ENCODE results near the gene AMOTL2.

The AMOTL2 gene

GRCh38 chr3:134406331-134407238 is 32.3 kb upstream of the AMOTL2 start:
- peak overlapping the region; percentile 13 for H3K4me3 ChIP-seq (ENCODE audit: control insufficient read depth, low read depth, low read length)
- no peak for TF ChIP-seq CTCF (IDR thresholded peaks at IDR 0.05; ENCODE audit: control insufficient read depth, insufficient read depth, low read depth, low read length, missing control alignments)
- DNase-seq (ENCODE audit: low read depth), result no peak

- H3K4me3 ChIP-seq (ENCODE audit: control insufficient read depth, low read depth, low read length), result no peak overlapping the region
- TF ChIP-seq CTCF (IDR thresholded peaks at IDR 0.05; ENCODE audit: control insufficient read depth, insufficient read depth, low read depth, low read length, missing control alignments), result no peak
- no peak for DNase-seq (ENCODE audit: low read depth)
Observed at GRCh38 chr3:134404366-134404885, 30.2 kb upstream of the AMOTL2 start.

GRCh38 chr3:134397755-134398154 is 23.5 kb upstream of the AMOTL2 start:
- no peak for DNase-seq (ENCODE audit: low read depth)
- no peak overlapping the region for H3K4me3 ChIP-seq (ENCODE audit: control insufficient read depth, low read depth, low read length)
- no peak for TF ChIP-seq CTCF (IDR thresholded peaks at IDR 0.05; ENCODE audit: control insufficient read depth, insufficient read depth, low read depth, low read length, missing control alignments)

GRCh38 chr3:134395103-134395502 is 20.9 kb upstream of the AMOTL2 start:
- no peak for DNase-seq (ENCODE audit: low read depth)
- H3K4me3 ChIP-seq (ENCODE audit: control insufficient read depth, low read depth, low read length), result no peak overlapping the region
- no peak for TF ChIP-seq CTCF (IDR thresholded peaks at IDR 0.05; ENCODE audit: control insufficient read depth, insufficient read depth, low read depth, low read length, missing control alignments)

- DNase-seq (ENCODE audit: low read depth), result no peak
- TF ChIP-seq CTCF (IDR thresholded peaks at IDR 0.05; ENCODE audit: control insufficient read depth, insufficient read depth, low read depth, low read length, missing control alignments), result no peak
- H3K4me3 ChIP-seq (ENCODE audit: control insufficient read depth, low read depth, low read length), result no peak overlapping the region
Observed at GRCh38 chr3:134394380-134394779, 20.1 kb upstream of the AMOTL2 start.

- no peak for DNase-seq (ENCODE audit: low read depth)
- no peak for TF ChIP-seq CTCF (IDR thresholded peaks at IDR 0.05; ENCODE audit: control insufficient read depth, insufficient read depth, low read depth, low read length, missing control alignments)
- no peak overlapping the region for H3K4me3 ChIP-seq (ENCODE audit: control insufficient read depth, low read depth, low read length)
Observed at GRCh38 chr3:134393074-134393473, 18.8 kb upstream of the AMOTL2 start.
